Heart left ventricle (tissue), 16 donors: Measurements from ENCODE around the gene COLGALT1. TPM values are rescaled to one million over a fixed set of nuclear protein-coding genes. Genes with fewer than 3 reads are reported as not detected.
A peak's percentile ranks its signal among the peaks of the same experiment; 100 is the strongest.

Experiments used
- ATAC-seq, 4 donors: fragments of 200-7000 bp; cut with Tn5 transposase; one replicate each; pipeline ENCODE4 v1.9.1; 2020 to 2022; ENCODE audit warnings: moderate library complexity in 4 of 4, mild to moderate bottlenecking in 3 of 4, moderate number of reproducible peaks in 1 of 4
- DNase-seq, 5 donors: peaks; one replicate each; pipeline ENCODE4 v3.0.0-alpha.2; 2020
- H3K27ac ChIP-seq, 12 donors: fragments of 200-600 bp; sonication (generic) in 4 of 12; one replicate each; pipeline versions ENCODE4 v1.5.0 to v1.8.0; 2016 to 2022; ENCODE audit warnings: mild to moderate bottlenecking in 2 of 12
- H3K27me3 ChIP-seq, 9 donors: fragments of 200-600 bp; sonication (generic) in 2 of 9; one replicate each; pipeline versions ENCODE4 v1.5.1 to v1.8.0; 2016 to 2022; ENCODE audit warnings: mild to moderate bottlenecking in 3 of 9
- H3K36me3 ChIP-seq, 9 donors: fragments of 200-600 bp; sonication (generic) in 2 of 9; one replicate each; pipeline versions ENCODE4 v1.5.0 to v1.8.0; 2018 to 2022; ENCODE audit warnings: mild to moderate bottlenecking in 2 of 9
- H3K4me1 ChIP-seq, 12 donors: fragments of 200-600 bp; sonication (generic) in 4 of 12; one replicate each; pipeline versions ENCODE4 v1.5.0 to v1.8.0; 2016 to 2022; ENCODE audit warnings: mild to moderate bottlenecking in 3 of 12
- H3K4me3 ChIP-seq, 12 donors: fragments of 200-600 bp; sonication (generic) in 4 of 12; one replicate each; pipeline versions ENCODE4 v1.5.0 to v1.8.0; 2017 to 2022; ENCODE audit warnings: mild to moderate bottlenecking in 9 of 12, moderate library complexity in 4 of 12
- H3K9me3 ChIP-seq, 12 donors: fragments of 200-600 bp; sonication (generic) in 4 of 12; one replicate each; pipeline versions ENCODE4 v1.5.0 to v1.8.0; 2016 to 2022; ENCODE audit warnings: mild to moderate bottlenecking in 1 of 12
- CTCF ChIP-seq, 12 donors: fragments of 200-600 bp; sonication (generic) in 4 of 12; IDR thresholded peaks; one replicate each; pipeline versions ENCODE4 v1.5.0 to v1.8.0; 2018 to 2022; ENCODE audit warnings: antibody characterized with exemption in 12 of 12, mild to moderate bottlenecking in 5 of 12
- POLR2A ChIP-seq, 2 donors: fragments of 450-650 bp; IDR thresholded peaks; one replicate each; pipeline ENCODE4 v1.6.1; 2017; ENCODE audit warnings: antibody characterized with exemption in 2 of 2, mild to moderate bottlenecking in 2 of 2, moderate library complexity in 2 of 2
- WGBS, 4 donors: extraction: QIAGEN DNeasy Blood & Tissue Kit in 2 of 4; methylation state at CpG; one replicate each; pipeline versions ENCODE4 v1.1.5 to v1.1.7; 2013 to 2018; 5-methylcytosine and 5-hydroxymethylcytosine counted together
- intact Hi-C, 10 donors: fragments of 100-400 bp; cut with DNase I; formaldehyde crosslinking; loops; one replicate each; pipeline versions ENCODE4 v1.11.1 to v1.14.2; 2022
- polyA plus RNA-seq, 2 donors: library from polyadenylated mRNA; stranded (reverse); fragments of 200-250 nt; gene quantifications; one replicate each; pipeline ENCODE4 v1.2.3, GENCODE V29; 2013
- total RNA-seq, 9 donors: library from RNA; depleted of rRNA in 2 of 9; stranded (reverse); fragments of >200 nt in 2 of 9; fragmentation: NEBNext Ultra II Directional in 3 of 9; extraction: Animal tissue kit (Norgen Biotek cat#: 25700) in 3 of 9; gene quantifications; one replicate each; pipeline versions ENCODE4 v1.1.0 to v1.2.4, GENCODE V29; 2016 to 2023
- donor health status: ischemic (EF 13 %, LVEDD 7.1; RV severe dilation, severe dysfunction).
- donor health status: healthy with polysubstance abuse.
- donor health status: DM: no; HTN: yes; CAD: no.
- donor health status: DM: no; HTN: no; CAD: no.
- donor health status: ischemic (EF 25% LVEDD 6.9; RV normal size, moderate dysfunction).
- donor health status: ischemic (EF 25% LVEDD 5.7; RV mildly dilated, moderate dysfunction).
- donor health status: healthy.
- donor health status: DM: yes; HTN: yes; CAD: no.
- donor health status: ischemic (EF 35%, LVEDD 5.7; RV mildly dilated, moderate dysfunction).
- donor health status: nonischemic (EF 11% LVEDD 7.7; RV severe dilation, severe dysfunction).
- donor health status: DM: yes; HTN: yes; CAD: no.
- donor health status: PGD.
- donor health status: ischemic (EF 29% LVEDD 5.4; RV normal size, mild dysfunction).
- donor health status: nonischemic (EF 23%, LVEDD 6.1; RV moderate dilation, normal function).

Gene COLGALT1
- total and polyA plus RNA-seq, 11 donors, result 16.1 to 117 (median 32.6) TPM

- Histone ChIP-seq H3K27ac (peak overlapping the region in 8 of 12 donors; percentile 79 to 97 (median 91)), H3K27me3 (no peaks in the 10 kb centered on the region), H3K4me3 (peak overlapping the region in 9 of 12 donors; percentile 71 to 98 (median 92)), H3K9me3 (peaks cover 0 to 4% (median 0%) of the 10 kb centered on the region in 12 donors), H3K36me3 (peaks cover 0 to 45% (median 41%) of the 10 kb centered on the region in 9 donors), H3K4me1 (peaks cover 3 to 83% (median 45%) of the 10 kb centered on the region in 12 donors)
- no peak for DNase-seq
- WGBS, 4 donors, result 83 to 91% (median 89%) methylated on average over 7 of the region's 7 CpGs
- TF ChIP-seq CTCF (IDR thresholded peaks at IDR 0.05), result no peak
- no peak for TF ChIP-seq POLR2A (IDR thresholded peaks at IDR 0.05)
- ATAC-seq, result no peak
- intact Hi-C loops, result loop anchor here in 3 of 10 donors (5.0 to 10.0 kb wide), 2 partner anchors 45 to 82 kb away; partner anchors contain the start of genes PGLS (in 2 of the 3) and SLC27A1 (in 1 of the 3)
Observed at GRCh38 chr19:17556995-17557394, 1.5 kb downstream of the COLGALT1 start.

DNA sequence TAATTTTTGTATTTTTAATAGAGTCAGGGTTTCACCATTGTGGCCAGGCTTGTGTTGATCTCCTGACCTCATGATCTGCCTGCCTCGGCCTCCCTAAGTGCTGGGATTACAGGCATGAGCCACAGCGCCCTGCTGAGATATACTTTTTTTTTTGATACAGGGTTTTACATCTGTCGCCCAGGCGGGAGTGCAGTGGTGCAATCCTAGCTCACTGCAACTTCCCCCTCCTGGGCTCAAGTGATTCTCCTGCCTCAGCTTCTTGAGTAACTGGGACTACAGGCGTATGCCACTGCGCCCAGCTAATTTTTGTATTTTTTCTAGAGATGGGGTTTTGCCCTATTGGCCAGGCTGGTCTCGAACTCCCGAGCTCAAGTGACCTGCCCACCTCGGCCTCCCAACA, 2.0 kb downstream of the COLGALT1 start:
- Histone ChIP-seq H3K9me3 (peaks cover 0 to 4% (median 0%) of the 10 kb centered on the region in 12 donors), H3K4me1 (peaks cover 3 to 86% (median 45%) of the 10 kb centered on the region in 12 donors), H3K27ac (peak overlapping the region in 4 of 12 donors; percentile 21 to 97 (median 90)), H3K4me3 (peak overlapping the region in 2 of 12 donors; percentile 79 to 98), H3K27me3 (no peaks in the 10 kb centered on the region), H3K36me3 (peaks cover 0 to 50% (median 45%) of the 10 kb centered on the region in 9 donors)
- DNase-seq (peak in 2 of 5 donors; percentile 50 to 53), ATAC-seq (no peak)
- intact Hi-C loops, result loop anchor here in 3 of 10 donors (5.0 to 10.0 kb wide), 2 partner anchors 45 to 83 kb away; partner anchors contain the start of genes PGLS (in 2 of the 3) and SLC27A1 (in 1 of the 3)
- no peak for TF ChIP-seq POLR2A (IDR thresholded peaks at IDR 0.05)
- TF ChIP-seq CTCF (IDR thresholded peaks at IDR 0.05), result no peak
- 87 to 89% (median 88%) methylated on average over 9 of the region's 9 CpGs for WGBS, 4 donors

GRCh38 chr19:17560205-17560595, 4.8 kb downstream of the COLGALT1 start:
- Histone ChIP-seq H3K27ac (peak overlapping the region in 11 of 12 donors; percentile 25 to 90 (median 66)), H3K36me3 (peaks cover 0 to 77% (median 66%) of the 10 kb centered on the region in 9 donors), H3K27me3 (no peaks in the 10 kb centered on the region), H3K4me1 (peaks cover 3 to 68% (median 35%) of the 10 kb centered on the region in 12 donors), H3K4me3 (no peak overlapping the region), H3K9me3 (no peaks in the 10 kb centered on the region)
- ATAC-seq, result peak in 3 of 4 donors; percentile 3 to 39 (median 18)
- DNase-seq, result peak in 3 of 5 donors; percentile 44 to 80 (median 45)
- intact Hi-C loops, result loop anchor here in 1 of 10 donors (10.0 kb wide), 1 partner anchor 45 kb away; the partner anchor contains the start of gene PGLS
- TF ChIP-seq POLR2A (IDR thresholded peaks at IDR 0.05), result no peak
- no peak for TF ChIP-seq CTCF (IDR thresholded peaks at IDR 0.05)
- WGBS, 4 donors, result 54 to 71% (median 63%) methylated on average over 14 of the region's 14 CpGs

DNA sequence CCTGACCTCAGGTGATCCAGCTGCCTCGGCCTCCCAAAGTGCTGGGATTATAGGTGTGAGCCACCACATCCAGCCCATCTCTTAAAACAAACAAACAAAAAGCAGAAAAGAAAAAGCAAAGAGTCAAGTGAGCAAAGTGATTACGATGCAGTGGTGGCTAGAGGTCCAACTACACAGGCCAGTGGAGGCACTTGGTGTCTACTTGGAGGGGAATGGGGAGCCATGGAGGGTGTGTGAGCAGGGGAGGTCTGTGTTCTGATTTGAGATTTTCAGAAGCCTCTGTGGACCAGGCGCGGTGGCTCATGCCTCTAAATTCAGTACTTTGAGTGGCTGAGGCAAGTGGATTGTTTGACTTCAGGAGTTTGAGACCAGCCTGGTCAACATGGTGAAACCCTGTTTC, 6.6 kb downstream of the COLGALT1 start:
- WGBS, 4 donors, result 94 to 97% (median 96%) methylated on average over 4 of the region's 4 CpGs
- ATAC-seq (no peak), DNase-seq (no peak)
- H3K4me1 ChIP-seq, result peaks cover 0 to 66% (median 33%) of the 10 kb centered on the region in 12 donors
- TF ChIP-seq CTCF (IDR thresholded peaks at IDR 0.05) (no peak), POLR2A (IDR thresholded peaks at IDR 0.05) (no peak)
- H3K4me3 ChIP-seq, result no peak overlapping the region
- H3K27me3 ChIP-seq, result no peaks in the 10 kb centered on the region
- H3K27ac ChIP-seq, result peak overlapping the region in 5 of 12 donors; percentile 27 to 58 (median 38)
- H3K9me3 ChIP-seq, result no peaks in the 10 kb centered on the region
- H3K36me3 ChIP-seq, result peaks cover 0 to 94% (median 79%) of the 10 kb centered on the region in 9 donors
- intact Hi-C loops, result loop anchor here in 1 of 10 donors (10.0 kb wide), 1 partner anchor 47 kb away; the partner anchor contains the start of gene PGLS
